DOHH2 (cell line): ENCODE data around the gene SLC19A1.

ENCODE experiments used
- H3F3A ChIP-seq: fragments of 200-600 bp; sonication (generic), shearing (Covaris generic); 2 replicates; pipeline ENCODE4 v1.6.0; 2016; ENCODE audit warnings: antibody characterized with exemption, mild to moderate bottlenecking; ENCODE audit not compliant: control insufficient read depth, insufficient read depth
- H3K27ac ChIP-seq: fragments of 200-600 bp; sonication (generic); 2 replicates; pipeline ENCODE4 v1.5.1; 2014; ENCODE audit warnings: low read depth, mild to moderate bottlenecking, low read length, moderate library complexity
- H3K27me3 ChIP-seq: fragments of 200-600 bp; sonication (generic); 2 replicates; pipeline ENCODE4 v1.6.1; 2014; ENCODE audit warnings: mild to moderate bottlenecking, low read length, mixed read lengths; ENCODE audit not compliant: control insufficient read depth
- H3K36me3 ChIP-seq: fragments of 200-600 bp; sonication (generic); 2 replicates; pipeline ENCODE4 v1.6.1; 2014; ENCODE audit warnings: mild to moderate bottlenecking, low read length, moderate library complexity, mixed read lengths; ENCODE audit not compliant: control insufficient read depth
- H3K4me1 ChIP-seq: fragments of 200-600 bp; sonication (generic); 2 replicates; pipeline ENCODE4 v1.6.1; 2014; ENCODE audit warnings: mild to moderate bottlenecking, low read length, mixed read lengths; ENCODE audit not compliant: control insufficient read depth
- H3K4me2 ChIP-seq: fragments of 200-600 bp; sonication (generic); 2 replicates; pipeline ENCODE4 v1.6.0; 2014; ENCODE audit warnings: mild to moderate bottlenecking, low read length, moderate library complexity
- H3K4me3 ChIP-seq: fragments of 200-600 bp; sonication (generic); 2 replicates; pipeline ENCODE4 v1.5.1; 2014; ENCODE audit warnings: mild to moderate bottlenecking, low read length, mixed read lengths
- H3K79me2 ChIP-seq: fragments of 200-600 bp; sonication (generic); 2 replicates; pipeline ENCODE4 v1.6.1; 2014; ENCODE audit warnings: mild to moderate bottlenecking, low read length, mixed read lengths; ENCODE audit not compliant: control insufficient read depth
- H3K9me2 ChIP-seq: fragments of 200-600 bp; sonication (generic); replicated peaks from 2 replicates; pipeline ENCODE4 v1.6.1; 2014; ENCODE audit warnings: mild to moderate bottlenecking, low read length, mixed read lengths; ENCODE audit not compliant: control insufficient read depth
- H3K9me3 ChIP-seq: fragments of 200-600 bp; sonication (generic); 2 replicates; pipeline ENCODE4 v1.6.1; 2014; ENCODE audit warnings: antibody characterized with exemption, low read length, mixed read lengths; ENCODE audit not compliant: control insufficient read depth, insufficient read depth
- H4K20me1 ChIP-seq: fragments of 200-600 bp; sonication (generic); 2 replicates; pipeline ENCODE4 v1.6.0; 2014; ENCODE audit warnings: low read depth, mild to moderate bottlenecking, antibody characterized with exemption, low read length, moderate library complexity; ENCODE audit not compliant: control insufficient read depth, insufficient read depth
- CTCF ChIP-seq: fragments of 200-600 bp; sonication (generic); IDR thresholded peaks from one replicate; pipeline ENCODE4 v1.5.1; 2014; ENCODE audit warnings: antibody characterized with exemption, mild to moderate bottlenecking, low read depth, low read length; ENCODE audit not compliant: poor library complexity, severe bottlenecking
- EZH2phosphoT487 ChIP-seq: fragments of 200-600 bp; sonication (generic); IDR thresholded peaks from 2 replicates; pipeline ENCODE4 v1.6.1; 2017; ENCODE audit warnings: borderline replicate concordance, mild to moderate bottlenecking, antibody characterized with exemption, low read length, moderate library complexity, mixed read lengths

SLC19A1 gene

GRCh38 chr21:45523411-45524101, 18.7 kb downstream of the SLC19A1 start:
- Histone ChIP-seq H3K4me3 (no peak overlapping the region), H3K27ac (no peak overlapping the region), H3K79me2 (peaks cover 20% of the 10 kb centered on the region), H3K27me3 (no peaks in the 10 kb centered on the region), H3K9me3 (peaks cover 36% of the 10 kb centered on the region), H4K20me1 (no peaks in the 10 kb centered on the region), H3K9me2 (no peaks in the 10 kb centered on the region), H3F3A (no peaks in the 10 kb centered on the region), H3K4me1 (peaks cover 1% of the 10 kb centered on the region; the same call in 1 of the 2 replicates), H3K36me3 (peaks cover 87% of the 10 kb centered on the region), H3K4me2 (no peak overlapping the region)
- no peak for TF ChIP-seq CTCF
- no peak for TF ChIP-seq EZH2phosphoT487

GRCh38 chr21:45522986-45523385, 19.3 kb downstream of the SLC19A1 start:
- Histone ChIP-seq H3K27me3 (no peaks in the 10 kb centered on the region), H3K9me3 (peaks cover 39% of the 10 kb centered on the region), H3K4me2 (no peak overlapping the region), H4K20me1 (no peaks in the 10 kb centered on the region), H3K4me1 (peaks cover 5% of the 10 kb centered on the region; the same call in 1 of the 2 replicates), H3K27ac (no peak overlapping the region), H3K79me2 (peaks cover 26% of the 10 kb centered on the region), H3F3A (no peaks in the 10 kb centered on the region), H3K9me2 (no peaks in the 10 kb centered on the region), H3K4me3 (no peak overlapping the region), H3K36me3 (peaks cover 87% of the 10 kb centered on the region)
- TF ChIP-seq CTCF = no peak
- no peak for TF ChIP-seq EZH2phosphoT487

- H3K27me3 ChIP-seq = no peaks in the 10 kb centered on the region
- peaks cover 87% of the 10 kb centered on the region for H3K36me3 ChIP-seq
- peaks cover 7% of the 10 kb centered on the region; the same call in 1 of the 2 replicates for H3K4me1 ChIP-seq
- H3K4me2 ChIP-seq = no peak overlapping the region
- peaks cover 28% of the 10 kb centered on the region for H3K79me2 ChIP-seq
- no peaks in the 10 kb centered on the region for H3K9me2 ChIP-seq
- H3K4me3 ChIP-seq = no peak overlapping the region
- no peaks in the 10 kb centered on the region for H3F3A ChIP-seq
- peaks cover 39% of the 10 kb centered on the region for H3K9me3 ChIP-seq
- no peak overlapping the region for H3K27ac ChIP-seq
- H4K20me1 ChIP-seq = no peaks in the 10 kb centered on the region
- TF ChIP-seq CTCF = no peak
Observed at GRCh38 chr21:45522381-45522780, 19.9 kb downstream of the SLC19A1 start.
